Measurements from ENCODE around the gene PSMG4. TPM values are rescaled to one million over a fixed set of nuclear protein-coding genes. Genes with fewer than 3 reads are reported as not detected.

Gene PSMG4
- total RNA-seq, 1 experiment from 2014 or later: 51.9 TPM

DNA sequence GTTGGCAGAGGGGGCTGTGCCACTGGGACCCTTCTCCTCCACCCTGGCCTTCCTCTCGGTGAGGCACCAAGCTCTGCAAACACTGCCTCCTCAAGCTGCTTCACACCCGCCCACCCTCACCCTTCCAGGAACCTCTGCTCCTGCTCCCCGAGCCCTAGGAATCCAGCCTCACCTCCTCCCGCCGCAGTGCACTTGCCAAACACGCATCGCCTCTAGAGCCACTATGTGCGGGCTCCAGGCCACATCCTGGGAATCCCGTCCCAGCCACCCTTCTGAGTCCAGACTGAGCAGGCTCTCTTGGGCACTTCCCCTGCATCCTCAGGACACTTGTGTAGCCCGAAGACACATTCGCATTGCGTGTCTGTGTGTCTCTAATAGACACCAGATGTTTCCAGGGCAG is 18.5 kb downstream of the PSMG4 start:
- no peak overlapping the region for H3K4me3 ChIP-seq (ENCODE audit: low read length)
- no peak for TF ChIP-seq EZH2phosphoT487 (IDR thresholded peaks at IDR 0.05; ENCODE audit: borderline replicate concordance, low read length)
- TF ChIP-seq EZH2 (IDR thresholded peaks at IDR 0.05; ENCODE audit: low read length, unreplicated experiment): no peak
- TF ChIP-seq, protein P1, sequence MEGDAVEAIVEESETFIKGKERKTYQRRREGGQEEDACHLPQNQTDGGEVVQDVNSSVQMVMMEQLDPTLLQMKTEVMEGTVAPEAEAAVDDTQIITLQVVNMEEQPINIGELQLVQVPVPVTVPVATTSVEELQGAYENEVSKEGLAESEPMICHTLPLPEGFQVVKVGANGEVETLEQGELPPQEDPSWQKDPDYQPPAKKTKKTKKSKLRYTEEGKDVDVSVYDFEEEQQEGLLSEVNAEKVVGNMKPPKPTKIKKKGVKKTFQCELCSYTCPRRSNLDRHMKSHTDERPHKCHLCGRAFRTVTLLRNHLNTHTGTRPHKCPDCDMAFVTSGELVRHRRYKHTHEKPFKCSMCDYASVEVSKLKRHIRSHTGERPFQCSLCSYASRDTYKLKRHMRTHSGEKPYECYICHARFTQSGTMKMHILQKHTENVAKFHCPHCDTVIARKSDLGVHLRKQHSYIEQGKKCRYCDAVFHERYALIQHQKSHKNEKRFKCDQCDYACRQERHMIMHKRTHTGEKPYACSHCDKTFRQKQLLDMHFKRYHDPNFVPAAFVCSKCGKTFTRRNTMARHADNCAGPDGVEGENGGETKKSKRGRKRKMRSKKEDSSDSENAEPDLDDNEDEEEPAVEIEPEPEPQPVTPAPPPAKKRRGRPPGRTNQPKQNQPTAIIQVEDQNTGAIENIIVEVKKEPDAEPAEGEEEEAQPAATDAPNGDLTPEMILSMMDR (conservative IDR thresholded peaks at IDR 0.05; ENCODE audit: low read depth, low read length): no peak
- peaks cover 8% of the 10 kb centered on the region for H3F3A ChIP-seq (ENCODE audit: low read length, unreplicated experiment)
- H4K20me1 ChIP-seq (ENCODE audit: low read length): no peaks in the 10 kb centered on the region
- DNase-seq: no peak
- no peak overlapping the region for H2AFZ ChIP-seq (ENCODE audit: low read length)
- H3K27ac ChIP-seq (ENCODE audit: low read length): no peak overlapping the region
- intact Hi-C loops (cut with micrococcal nuclease): loop anchor here (10.0 kb wide), 1 partner anchor 718 kb away; no protein-coding TSS in a partner anchor
- CTCF ChIA-PET: no interaction called here
- H3K27me3 ChIP-seq (ENCODE audit: low read length): no peaks in the 10 kb centered on the region
- H3K4me1 ChIP-seq (ENCODE audit: insufficient read depth, low read length): peaks cover 17% of the 10 kb centered on the region
- H3K4me2 ChIP-seq (ENCODE audit: low read length): no peak overlapping the region
- no TSS peak for BruUV-seq (replicated peaks)
- H3K9me2 ChIP-seq (replicated peaks; ENCODE audit: low read length): no peaks in the 10 kb centered on the region
- H3K79me2 ChIP-seq (ENCODE audit: low read length): no peaks in the 10 kb centered on the region
- H3K36me3 ChIP-seq (ENCODE audit: low read depth, low read length): peaks cover 3% of the 10 kb centered on the region; the same call in 1 of the 2 replicates
- no peak for ATAC-seq
- POLR2A ChIA-PET (ENCODE audit: unreplicated experiment): no interaction called here
- no peaks in the 10 kb centered on the region for H3K9me3 ChIP-seq (ENCODE audit: low read length)
- no peak overlapping the region for H3K9ac ChIP-seq (ENCODE audit: low read length)

DNA sequence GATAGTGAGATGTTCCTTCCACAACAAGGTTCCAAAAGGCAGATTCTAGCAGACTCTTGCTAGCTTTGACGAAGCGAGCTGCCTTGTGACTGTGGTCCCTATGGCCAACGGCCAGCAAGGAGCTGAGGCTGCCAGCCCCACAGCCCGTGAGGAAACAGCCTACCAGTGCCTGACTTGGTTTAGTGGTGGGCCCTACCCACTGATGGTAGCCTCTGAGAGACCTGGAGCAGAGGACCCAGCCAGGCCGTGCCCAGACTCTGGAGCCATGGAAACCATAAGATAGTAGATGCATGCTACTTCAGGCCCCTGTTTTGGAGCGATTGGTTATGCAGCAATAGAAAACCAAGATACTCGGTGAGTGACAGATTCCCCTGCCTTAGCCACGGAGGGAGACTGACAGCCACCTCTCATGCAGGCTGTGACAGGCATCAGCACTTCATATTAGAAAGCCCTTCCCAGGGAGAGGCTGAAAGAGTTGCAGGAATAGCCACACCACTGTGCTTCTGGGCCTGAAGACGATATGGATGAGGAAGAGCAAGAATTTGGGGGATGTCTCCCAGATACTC is 19.2 kb downstream of the PSMG4 start:
- Histone ChIP-seq H3K4me3 (ENCODE audit: low read length) (no peak overlapping the region), H3K9ac (ENCODE audit: low read length) (no peak overlapping the region), H3K4me1 (ENCODE audit: insufficient read depth, low read length) (peaks cover 23% of the 10 kb centered on the region), H3F3A (ENCODE audit: low read length, unreplicated experiment) (peaks cover 8% of the 10 kb centered on the region), H3K9me3 (ENCODE audit: low read length) (no peaks in the 10 kb centered on the region), H4K20me1 (ENCODE audit: low read length) (no peaks in the 10 kb centered on the region), H3K36me3 (ENCODE audit: low read depth, low read length) (no peaks in the 10 kb centered on the region; the same call in 1 of the 2 replicates), H3K27ac (ENCODE audit: low read length) (no peak overlapping the region), H3K27me3 (ENCODE audit: low read length) (no peaks in the 10 kb centered on the region), H2AFZ (ENCODE audit: low read length) (no peak overlapping the region), H3K4me2 (ENCODE audit: low read length) (no peak overlapping the region), H3K9me2 (replicated peaks; ENCODE audit: low read length) (no peaks in the 10 kb centered on the region), H3K79me2 (ENCODE audit: low read length) (no peaks in the 10 kb centered on the region)
- DNase-seq (no peak), ATAC-seq (no peak)
- ChIA-PET POLR2A (ENCODE audit: unreplicated experiment) (no interaction called here), CTCF (no interaction called here)
- intact Hi-C loops (cut with micrococcal nuclease): loop anchor here (10.0 kb wide), 1 partner anchor 717 kb away; no protein-coding TSS in a partner anchor
- TF ChIP-seq EZH2 (IDR thresholded peaks at IDR 0.05; ENCODE audit: low read length, unreplicated experiment) (no peak), EZH2phosphoT487 (IDR thresholded peaks at IDR 0.05; ENCODE audit: borderline replicate concordance, low read length) (no peak)
- TF ChIP-seq, protein P1 (conservative IDR thresholded peaks at IDR 0.05; ENCODE audit: low read depth, low read length): no peak
- no TSS peak for BruUV-seq (replicated peaks)

DNA sequence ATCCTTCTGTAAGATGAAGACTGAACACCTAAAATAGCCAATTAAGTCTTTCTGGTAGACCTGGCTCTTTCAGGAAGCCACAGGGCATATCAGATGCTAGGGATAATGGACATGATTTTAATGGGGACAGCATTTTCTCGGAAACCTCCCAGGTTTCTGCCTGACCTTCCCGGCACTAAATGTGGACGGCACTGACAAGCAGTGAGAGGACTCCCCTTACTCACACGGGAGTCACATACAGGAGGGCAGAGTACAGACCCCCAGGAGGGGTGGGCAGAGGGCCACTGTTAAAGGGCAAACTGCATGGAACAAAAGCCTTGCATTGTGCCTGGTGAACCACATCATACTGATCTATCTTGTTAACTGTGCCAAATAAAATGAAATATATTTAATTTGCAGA is 19.9 kb downstream of the PSMG4 start:
- no peak overlapping the region for H3K9ac ChIP-seq (ENCODE audit: low read length)

More for the DNA sequence above, 19.9 kb downstream of the PSMG4 start:
- H3K79me2 ChIP-seq (ENCODE audit: low read length): no peaks in the 10 kb centered on the region
- no peak for DNase-seq
- TF ChIP-seq EZH2 (IDR thresholded peaks at IDR 0.05; ENCODE audit: low read length, unreplicated experiment) (no peak), EZH2phosphoT487 (IDR thresholded peaks at IDR 0.05; ENCODE audit: borderline replicate concordance, low read length) (no peak)
- TF ChIP-seq, protein P1 (conservative IDR thresholded peaks at IDR 0.05; ENCODE audit: low read depth, low read length): no peak
- no peak overlapping the region for H3K4me2 ChIP-seq (ENCODE audit: low read length)
- H2AFZ ChIP-seq (ENCODE audit: low read length): no peak overlapping the region
- H3K36me3 ChIP-seq (ENCODE audit: low read depth, low read length): no peaks in the 10 kb centered on the region; the same call in 1 of the 2 replicates
- intact Hi-C loops (cut with micrococcal nuclease): loop anchor here (1.0 to 10.0 kb wide), 2 partner anchors 454 to 716 kb away; no protein-coding TSS in a partner anchor
- H3K9me2 ChIP-seq (replicated peaks; ENCODE audit: low read length): no peaks in the 10 kb centered on the region
- ATAC-seq: no peak
- peaks cover 24% of the 10 kb centered on the region for H3K4me1 ChIP-seq (ENCODE audit: insufficient read depth, low read length)
- H3K27me3 ChIP-seq (ENCODE audit: low read length): no peaks in the 10 kb centered on the region
- no peaks in the 10 kb centered on the region for H4K20me1 ChIP-seq (ENCODE audit: low read length)
- no peaks in the 10 kb centered on the region for H3K9me3 ChIP-seq (ENCODE audit: low read length)
- no peak overlapping the region for H3K27ac ChIP-seq (ENCODE audit: low read length)
- H3K4me3 ChIP-seq (ENCODE audit: low read length): no peak overlapping the region
- H3F3A ChIP-seq (ENCODE audit: low read length, unreplicated experiment): peaks cover 8% of the 10 kb centered on the region
- CTCF ChIA-PET: no interaction called here
- no TSS peak for BruUV-seq (replicated peaks)
- POLR2A ChIA-PET (ENCODE audit: unreplicated experiment): no interaction called here
